ENCODE results near the gene ARMC5.

Gene ARMC5

DNA sequence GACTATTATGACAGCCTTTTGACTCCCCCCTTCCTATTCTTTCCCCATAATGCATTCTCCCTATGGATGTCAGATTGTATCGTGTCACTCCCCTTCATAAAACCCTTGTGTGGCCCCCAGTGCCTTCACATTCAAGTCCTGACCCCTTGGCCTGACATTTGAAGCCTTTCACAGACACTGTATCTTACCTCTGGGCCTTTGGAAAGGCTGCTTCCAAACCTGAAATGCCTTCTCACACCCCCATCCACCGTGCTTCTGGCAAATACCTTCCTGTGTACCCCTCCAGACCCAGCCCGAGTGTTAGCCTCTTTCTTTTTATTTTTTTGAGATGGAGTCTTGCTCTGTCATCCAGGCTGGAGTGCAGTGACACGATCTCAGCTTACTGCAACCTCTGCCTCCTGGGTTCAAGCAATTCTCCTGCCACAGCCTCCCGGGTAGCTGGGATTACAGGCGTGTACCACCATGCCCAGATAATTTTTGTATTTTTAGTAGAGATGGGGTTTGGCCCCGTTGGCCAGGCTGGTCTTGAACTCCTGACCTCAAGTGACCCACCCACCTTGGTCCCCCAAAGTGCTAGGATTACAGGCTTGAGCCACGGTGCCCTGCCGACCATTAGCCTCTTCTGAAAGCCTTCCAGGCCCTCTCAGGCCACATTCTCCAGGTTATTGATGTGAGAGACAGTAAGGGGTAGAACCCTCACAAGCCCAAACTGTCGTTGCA lies 2.1 kb downstream of the ARMC5 start:
- DNase-seq (ENCODE audit: low spot score) = no peak

DNA sequence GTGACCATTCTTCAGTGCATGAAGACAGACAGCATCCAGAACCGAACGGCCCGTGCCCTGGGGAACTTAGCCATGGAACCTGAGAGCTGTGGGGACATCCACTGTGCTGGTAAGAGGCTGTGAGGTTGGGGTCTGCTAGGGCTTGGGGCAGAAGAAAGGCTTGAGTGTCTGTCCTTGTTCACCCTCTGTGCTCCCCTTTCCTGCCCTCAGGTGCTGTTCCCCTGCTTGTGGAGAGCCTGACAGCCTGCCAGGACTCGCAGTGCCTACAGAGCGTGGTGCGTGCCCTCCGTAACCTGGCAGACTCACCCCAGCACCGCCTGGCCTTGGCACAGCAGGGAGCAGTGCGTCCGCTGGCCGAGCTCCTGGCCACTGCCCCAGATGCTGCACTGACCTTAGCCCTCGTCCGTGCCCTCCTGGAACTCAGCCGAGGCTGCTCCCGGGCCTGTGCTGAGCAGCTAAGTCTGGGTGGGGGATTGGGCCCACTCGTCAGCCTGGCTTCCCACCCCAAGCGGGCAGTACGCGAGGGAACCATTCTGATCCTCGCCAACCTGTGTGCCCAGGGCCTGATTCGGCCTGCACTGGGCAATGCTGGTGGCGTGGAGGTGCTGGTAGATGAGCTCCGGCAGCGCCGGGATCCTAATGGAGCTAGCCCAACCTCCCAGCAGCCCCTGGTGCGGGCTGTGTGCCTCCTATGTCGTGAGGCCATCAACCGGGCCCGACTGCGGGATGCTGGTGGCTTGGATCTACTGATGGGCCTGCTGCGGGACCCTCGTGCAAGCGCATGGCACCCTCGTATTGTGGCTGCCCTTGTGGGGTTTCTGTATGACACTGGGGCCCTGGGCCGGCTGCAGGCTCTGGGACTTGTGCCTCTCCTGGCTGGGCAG lies 2.9 kb downstream of the ARMC5 start:
- DNase-seq (ENCODE audit: low spot score) = no peak

- DNase-seq (ENCODE audit: low spot score) = no peak
Measured at GRCh38 chr16:31464348-31464769, 5.1 kb downstream of the ARMC5 start.

DNA sequence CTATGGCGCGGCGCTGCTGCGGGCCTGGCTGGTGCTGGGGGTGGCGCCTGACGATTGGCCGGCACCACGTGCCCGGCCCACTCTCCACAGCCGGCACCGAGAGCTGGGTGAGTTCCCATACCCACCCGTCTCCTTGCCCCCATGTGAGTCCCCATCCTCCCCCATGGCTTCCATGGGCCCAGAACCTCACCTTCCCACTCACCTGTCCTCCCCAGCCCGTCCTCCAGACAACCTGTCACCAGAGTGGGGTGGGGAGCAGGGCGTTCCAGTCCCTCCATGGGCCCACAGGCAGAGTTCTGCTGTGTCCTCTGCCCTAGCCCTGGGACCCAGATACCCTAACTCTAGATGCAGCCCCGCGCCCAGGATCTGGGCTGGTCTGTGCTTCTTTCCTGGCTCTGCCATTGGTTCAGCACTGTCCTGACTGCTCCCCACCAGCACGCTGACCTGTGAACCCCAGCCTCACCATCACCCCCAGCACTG lies 5.5 kb downstream of the ARMC5 start:
- DNase-seq (ENCODE audit: low spot score) = no peak

DNA sequence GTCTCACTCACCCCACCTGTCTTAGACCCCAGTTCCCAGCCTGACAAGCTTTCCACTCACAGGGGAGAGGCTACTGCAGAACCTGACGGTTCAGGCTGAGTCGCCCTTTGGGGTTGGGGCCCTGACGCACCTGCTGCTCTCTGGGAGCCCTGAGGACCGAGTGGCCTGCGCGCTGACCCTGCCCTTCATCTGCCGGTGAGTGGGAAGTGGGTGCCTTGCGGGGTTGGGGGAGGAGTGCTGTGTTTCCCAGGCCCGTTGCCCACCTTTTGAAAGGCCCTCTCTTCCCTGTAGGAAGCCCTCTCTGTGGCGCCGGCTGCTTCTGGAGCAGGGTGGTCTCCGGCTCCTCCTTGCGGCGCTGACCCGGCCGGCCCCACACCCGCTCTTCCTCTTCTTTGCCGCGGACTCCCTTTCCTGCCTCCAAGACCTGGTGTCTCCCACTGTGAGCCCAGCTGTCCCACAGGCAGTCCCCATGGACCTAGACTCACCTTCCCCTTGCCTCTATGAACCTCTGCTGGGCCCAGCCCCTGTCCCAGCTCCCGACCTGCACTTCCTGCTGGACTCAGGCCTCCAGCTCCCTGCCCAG lies 6.6 kb downstream of the ARMC5 start:
- DNase-seq (ENCODE audit: low spot score) = no peak

DNA sequence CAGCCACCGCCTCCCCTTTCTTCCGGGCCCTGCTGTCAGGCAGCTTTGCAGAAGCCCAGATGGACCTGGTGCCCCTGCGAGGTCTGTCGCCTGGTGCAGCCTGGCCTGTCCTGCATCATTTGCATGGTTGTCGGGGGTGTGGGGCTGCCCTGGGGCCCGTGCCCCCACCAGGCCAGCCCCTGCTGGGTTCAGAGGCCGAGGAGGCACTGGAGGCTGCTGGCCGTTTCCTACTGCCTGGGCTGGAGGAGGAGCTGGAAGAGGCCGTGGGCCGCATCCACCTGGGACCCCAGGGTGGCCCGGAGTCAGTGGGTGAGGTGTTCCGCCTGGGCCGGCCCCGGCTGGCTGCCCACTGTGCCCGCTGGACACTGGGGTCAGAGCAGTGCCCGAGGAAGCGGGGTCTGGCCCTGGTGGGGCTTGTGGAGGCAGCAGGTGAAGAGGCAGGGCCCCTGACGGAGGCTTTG lies 7.1 kb downstream of the ARMC5 start:
- no peak for DNase-seq (ENCODE audit: low spot score)

- DNase-seq (ENCODE audit: low spot score) = no peak
Measured at GRCh38 chr16:31467151-31467773, 8.0 kb downstream of the ARMC5 start.

DNA sequence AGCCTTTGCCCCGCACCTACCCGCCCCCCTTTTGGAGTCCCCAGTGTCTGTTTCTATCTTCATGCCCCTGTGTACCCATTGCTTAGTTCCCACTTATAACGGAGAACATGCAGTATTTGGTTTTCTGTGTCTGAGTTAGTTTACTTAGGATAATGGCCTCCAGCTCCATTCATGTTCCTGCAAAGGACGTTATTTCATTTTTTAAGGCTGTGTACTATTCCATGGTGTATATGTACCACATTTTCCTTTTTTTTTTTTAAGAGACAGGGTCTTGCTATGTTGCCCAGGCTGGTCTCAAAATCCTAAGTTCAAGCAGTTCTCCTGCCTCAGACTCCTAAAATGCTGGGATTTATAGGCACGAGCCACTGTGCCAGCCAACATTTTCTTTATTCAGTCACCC lies 8.6 kb downstream of the ARMC5 start:
- DNase-seq (ENCODE audit: low spot score) = no peak

DNA sequence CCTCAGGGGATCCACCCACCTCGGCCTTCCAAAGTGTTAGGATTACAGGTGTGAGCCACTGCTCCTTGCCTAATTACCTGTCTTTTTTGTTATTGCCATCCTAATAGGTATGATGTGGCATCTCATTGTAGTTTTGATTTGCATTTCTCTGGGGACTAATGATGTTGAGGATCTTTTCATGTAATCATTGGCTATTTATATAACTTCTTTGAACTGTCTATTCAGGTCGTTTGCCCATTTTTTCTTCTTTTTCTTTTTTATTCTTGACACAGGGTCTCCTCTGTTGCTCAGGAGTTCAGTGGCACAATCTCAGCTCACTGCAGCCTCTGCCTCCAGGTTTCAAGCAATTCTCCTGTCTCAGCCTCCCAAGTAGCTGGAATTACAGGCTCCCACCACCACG lies 11.3 kb downstream of the ARMC5 start:
- no peak for DNase-seq (ENCODE audit: low spot score)

GRCh38 chr16:31471241-31471874 lies 12.1 kb downstream of the ARMC5 start:
- no peak for DNase-seq (ENCODE audit: low spot score)

- DNase-seq (ENCODE audit: low spot score) = no peak
Measured at GRCh38 chr16:31471875-31472708, 12.8 kb downstream of the ARMC5 start, which contains the start of gene TGFB1I1. Gene TGFB1I1, plus strand, starts transcription at chr16:31472152. Its CDS starts 37 bp downstream, at chr16:31472189.

- DNase-seq (ENCODE audit: low spot score) = peak; percentile 95
Measured at GRCh38 chr16:31472709-31473203, 13.5 kb downstream of the ARMC5 start.

- no peak for DNase-seq (ENCODE audit: low spot score)
Measured at GRCh38 chr16:31473264-31473984, 14.1 kb downstream of the ARMC5 start.

GRCh38 chr16:31474173-31474714 lies 14.9 kb downstream of the ARMC5 start:
- no peak for DNase-seq (ENCODE audit: low spot score)

DNA sequence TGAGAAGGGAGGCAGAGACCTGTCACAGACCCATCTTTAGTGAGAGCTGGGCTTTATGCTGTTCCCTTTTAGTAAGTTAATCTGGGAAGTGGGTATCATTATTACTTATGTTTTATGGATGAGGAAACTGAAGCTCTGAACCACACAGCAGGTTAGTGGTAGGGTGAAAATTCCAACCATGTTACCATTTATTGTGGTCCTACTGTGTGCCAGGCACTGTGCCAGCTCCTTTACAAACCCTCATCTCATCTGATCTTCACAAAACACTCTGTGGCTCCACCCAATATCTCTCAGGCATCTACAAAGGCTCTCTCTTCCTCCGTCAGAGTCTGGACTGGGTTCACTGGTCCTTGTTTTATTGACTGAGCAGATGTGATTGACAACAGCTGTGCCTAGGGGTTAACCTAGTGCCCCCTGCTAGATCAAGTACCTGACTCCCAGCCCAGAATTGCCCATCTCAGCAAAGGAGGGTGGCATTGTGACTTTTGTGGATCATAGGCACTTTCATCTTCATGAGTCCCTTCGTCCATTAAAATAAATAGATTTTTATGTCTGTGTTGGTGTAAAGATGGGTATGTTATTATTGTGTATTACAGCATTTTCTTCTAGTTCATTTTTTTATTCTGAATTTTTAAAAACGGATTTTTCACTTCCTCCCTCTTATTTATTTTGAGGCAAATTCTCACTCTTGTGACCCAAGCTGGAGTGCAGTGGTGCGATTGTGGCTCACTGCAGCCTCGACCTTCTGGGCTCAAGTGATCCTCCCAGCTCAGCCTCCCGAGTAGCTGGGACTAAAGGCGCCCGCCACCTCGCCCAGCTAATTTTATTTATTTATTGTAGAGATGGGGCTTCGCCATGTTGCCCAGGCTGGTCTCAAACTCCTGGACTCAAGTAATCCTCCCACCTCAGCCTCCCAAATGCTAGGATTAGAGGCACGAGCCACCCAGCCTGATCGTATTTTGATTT lies 15.8 kb downstream of the ARMC5 start:
- no peak for DNase-seq (ENCODE audit: low spot score)

DNA sequence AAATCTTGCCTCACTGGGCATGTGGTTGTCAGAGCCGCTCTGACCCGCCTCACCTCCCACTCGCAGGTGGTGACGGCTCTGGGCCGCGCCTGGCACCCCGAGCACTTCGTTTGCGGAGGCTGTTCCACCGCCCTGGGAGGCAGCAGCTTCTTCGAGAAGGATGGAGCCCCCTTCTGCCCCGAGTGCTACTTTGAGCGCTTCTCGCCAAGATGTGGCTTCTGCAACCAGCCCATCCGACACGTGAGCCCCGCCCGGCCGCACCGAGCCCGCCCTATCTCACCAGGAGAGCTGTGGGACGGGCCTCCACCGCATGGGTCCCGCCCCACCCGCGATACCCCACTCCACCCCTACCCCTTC lies 16.6 kb downstream of the ARMC5 start:
- no peak for DNase-seq (ENCODE audit: low spot score)

GRCh38 chr16:31476303-31477219 lies 17.3 kb downstream of the ARMC5 start:
- no peak for DNase-seq (ENCODE audit: low spot score)
